ENCODE data around the gene KRTAP5-2.

DNA sequence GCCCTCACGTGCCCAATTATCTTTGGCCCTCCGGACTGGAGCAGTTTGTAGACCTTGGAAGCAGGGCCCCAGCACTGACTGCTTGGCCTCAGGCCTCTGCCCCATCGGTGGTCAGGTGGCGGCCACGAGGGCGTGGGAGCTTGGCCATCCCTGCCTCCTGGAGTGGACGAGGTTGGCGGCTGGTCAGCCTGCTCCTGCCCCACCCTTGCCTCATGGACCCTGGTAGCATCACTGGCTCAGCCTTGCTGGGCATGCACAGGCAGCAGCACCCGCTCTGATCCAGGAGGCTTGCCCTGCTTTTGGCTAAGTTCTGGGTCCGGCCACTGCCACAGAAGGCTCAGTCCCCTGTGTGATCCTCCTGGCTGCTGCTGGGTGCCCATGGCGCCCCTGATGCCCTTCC, 6.1 kb upstream of the KRTAP5-2 start:
- TF ChIP-seq, protein P1, sequence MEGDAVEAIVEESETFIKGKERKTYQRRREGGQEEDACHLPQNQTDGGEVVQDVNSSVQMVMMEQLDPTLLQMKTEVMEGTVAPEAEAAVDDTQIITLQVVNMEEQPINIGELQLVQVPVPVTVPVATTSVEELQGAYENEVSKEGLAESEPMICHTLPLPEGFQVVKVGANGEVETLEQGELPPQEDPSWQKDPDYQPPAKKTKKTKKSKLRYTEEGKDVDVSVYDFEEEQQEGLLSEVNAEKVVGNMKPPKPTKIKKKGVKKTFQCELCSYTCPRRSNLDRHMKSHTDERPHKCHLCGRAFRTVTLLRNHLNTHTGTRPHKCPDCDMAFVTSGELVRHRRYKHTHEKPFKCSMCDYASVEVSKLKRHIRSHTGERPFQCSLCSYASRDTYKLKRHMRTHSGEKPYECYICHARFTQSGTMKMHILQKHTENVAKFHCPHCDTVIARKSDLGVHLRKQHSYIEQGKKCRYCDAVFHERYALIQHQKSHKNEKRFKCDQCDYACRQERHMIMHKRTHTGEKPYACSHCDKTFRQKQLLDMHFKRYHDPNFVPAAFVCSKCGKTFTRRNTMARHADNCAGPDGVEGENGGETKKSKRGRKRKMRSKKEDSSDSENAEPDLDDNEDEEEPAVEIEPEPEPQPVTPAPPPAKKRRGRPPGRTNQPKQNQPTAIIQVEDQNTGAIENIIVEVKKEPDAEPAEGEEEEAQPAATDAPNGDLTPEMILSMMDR (IDR thresholded peaks at IDR 0.05 in 8 of 11, conservative IDR thresholded peaks at IDR 0.05 in 3 of 11): no peak
- no peak for TF ChIP-seq POLR2AphosphoS5 (IDR thresholded peaks at IDR 0.05)

Measured in spleen (tissue), 7 donors.